Activated naive CD8-positive, alpha-beta T cell treated with anti-CD3 and anti-CD28 coated beads for 36 hours (primary cell): ENCODE measurements around the gene MRPL50. TPM values are rescaled to one million over a fixed set of nuclear protein-coding genes. Genes with fewer than 3 reads are reported as not detected.

Experiments
- DNase-seq: peaks from one replicate; pipeline ENCODE4 v3.0.0; 2021
- H3K27ac Mint-ChIP-seq: one replicate; pipeline ENCODE4 v1.8.0; 2022; ENCODE audit warnings: mild to moderate bottlenecking, moderate library complexity, mixed read lengths
- H3K27me3 Mint-ChIP-seq: one replicate; pipeline ENCODE4 v1.8.0; 2022; ENCODE audit warnings: mild to moderate bottlenecking, mixed read lengths
- H3K36me3 Mint-ChIP-seq: one replicate; pipeline ENCODE4 v1.8.0; 2021; ENCODE audit warnings: mild to moderate bottlenecking, mixed read lengths
- H3K4me1 Mint-ChIP-seq: one replicate; pipeline ENCODE4 v1.8.0; 2021; ENCODE audit warnings: mixed read lengths
- H3K4me3 Mint-ChIP-seq: one replicate; pipeline ENCODE4 v1.8.0; 2022; ENCODE audit warnings: mild to moderate bottlenecking, moderate library complexity, mixed read lengths
- H3K9me3 Mint-ChIP-seq: one replicate; pipeline ENCODE4 v1.8.0; 2022; ENCODE audit warnings: mixed read lengths
- total RNA-seq, 2 experiments: library from RNA; stranded (reverse); gene quantifications; one replicate each; pipeline ENCODE4 v1.2.3, GENCODE V29; 2021

The MRPL50 gene
- total RNA-seq, result 10 to 100 TPM; 17.3 to 19.4 TPM

DNA sequence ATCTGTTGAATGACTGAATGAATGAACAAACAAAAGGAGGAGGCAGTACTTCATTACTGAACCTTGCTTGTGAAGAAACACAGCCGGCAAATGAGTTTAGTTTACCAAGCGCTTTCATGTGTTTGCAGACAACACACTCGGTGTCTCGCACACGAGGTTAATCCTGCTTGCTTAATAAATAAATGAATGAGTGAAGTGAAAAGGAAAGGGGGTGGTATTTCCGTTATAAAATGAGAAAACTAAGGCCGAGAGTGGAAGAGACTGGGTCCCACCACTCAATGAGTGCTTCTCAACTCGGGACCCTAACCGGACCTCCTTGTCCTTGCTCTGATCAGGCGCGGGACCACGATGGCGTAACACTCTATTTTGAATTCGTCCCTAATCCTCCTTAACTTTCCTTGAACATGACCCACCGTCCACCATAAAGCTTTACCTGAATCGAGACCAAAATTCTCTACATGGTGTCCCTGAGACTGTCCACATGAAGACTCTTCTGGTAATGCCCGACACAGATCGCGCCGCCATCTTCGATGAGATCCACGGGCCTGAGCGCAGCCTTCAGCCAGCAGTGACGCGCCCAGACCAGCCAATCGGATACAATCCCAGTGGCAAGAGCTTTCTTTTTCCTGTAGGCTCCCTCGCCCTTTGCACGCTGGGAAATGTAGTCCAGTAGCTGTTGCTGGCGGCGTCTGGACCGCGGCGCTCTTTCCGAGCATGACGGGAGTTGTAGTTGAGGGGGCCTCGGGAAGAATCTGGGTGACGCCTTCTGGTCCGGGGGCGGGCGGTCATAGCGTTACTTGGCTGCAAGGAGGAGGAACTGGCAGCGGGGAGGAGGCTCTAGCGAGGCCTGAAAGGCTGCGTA lies at the start of gene MRPL50, which contains the start of gene ZNF189:
Gene MRPL50, minus strand, starts transcription at position 551 of the 862 bp plus-strand sequence. Its CDS starts 26 bp downstream, at position 525.
Gene ZNF189, plus strand, starts transcription at position 784 of the 862 bp plus-strand sequence. CDS start 306 bp downstream, outside the sequence.
- Mint-ChIP-seq H3K4me1 (peaks cover 43% of the 10 kb centered on the region), H3K27me3 (no peaks in the 10 kb centered on the region)

DNA sequence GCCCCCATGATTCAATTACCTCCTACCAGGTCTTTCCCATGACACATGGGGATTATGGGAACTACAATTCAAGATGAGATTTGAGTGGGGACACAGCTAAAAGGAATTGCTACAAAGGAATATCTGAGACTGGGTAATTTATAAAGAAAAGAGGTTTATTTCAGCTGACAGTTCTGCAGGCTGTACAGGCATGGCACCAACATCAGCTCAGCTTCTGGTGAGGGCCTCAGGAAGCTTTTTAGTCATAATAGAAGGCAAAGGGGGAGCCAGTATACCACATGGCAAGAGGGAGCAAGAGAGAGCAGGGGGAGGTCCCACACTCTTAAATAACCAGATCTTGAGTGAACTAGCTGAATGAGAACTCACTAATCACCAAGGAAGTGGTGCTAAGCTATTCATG lies 48.3 kb upstream of the MRPL50 start:
- peaks cover 2% of the 10 kb centered on the region for H3K9me3 Mint-ChIP-seq
- peaks cover 69% of the 10 kb centered on the region for H3K27me3 Mint-ChIP-seq
- DNase-seq, result no peak
- H3K4me1 Mint-ChIP-seq, result peaks cover 6% of the 10 kb centered on the region
- no peaks in the 10 kb centered on the region for H3K36me3 Mint-ChIP-seq
- no peak overlapping the region for H3K27ac Mint-ChIP-seq
- H3K4me3 Mint-ChIP-seq, result no peak overlapping the region

More for the DNA sequence above, at the start of gene MRPL50, which contains the start of gene ZNF189:
- Mint-ChIP-seq H3K27ac (peak within 1 kb of the TSS; percentile 96), H3K9me3 (peaks cover 28% of the 10 kb centered on the region), H3K36me3 (peaks cover 75% of the 10 kb centered on the region), H3K4me3 (peak within 1 kb of the TSS; percentile 89)
- peak; percentile 96 for DNase-seq

DNA sequence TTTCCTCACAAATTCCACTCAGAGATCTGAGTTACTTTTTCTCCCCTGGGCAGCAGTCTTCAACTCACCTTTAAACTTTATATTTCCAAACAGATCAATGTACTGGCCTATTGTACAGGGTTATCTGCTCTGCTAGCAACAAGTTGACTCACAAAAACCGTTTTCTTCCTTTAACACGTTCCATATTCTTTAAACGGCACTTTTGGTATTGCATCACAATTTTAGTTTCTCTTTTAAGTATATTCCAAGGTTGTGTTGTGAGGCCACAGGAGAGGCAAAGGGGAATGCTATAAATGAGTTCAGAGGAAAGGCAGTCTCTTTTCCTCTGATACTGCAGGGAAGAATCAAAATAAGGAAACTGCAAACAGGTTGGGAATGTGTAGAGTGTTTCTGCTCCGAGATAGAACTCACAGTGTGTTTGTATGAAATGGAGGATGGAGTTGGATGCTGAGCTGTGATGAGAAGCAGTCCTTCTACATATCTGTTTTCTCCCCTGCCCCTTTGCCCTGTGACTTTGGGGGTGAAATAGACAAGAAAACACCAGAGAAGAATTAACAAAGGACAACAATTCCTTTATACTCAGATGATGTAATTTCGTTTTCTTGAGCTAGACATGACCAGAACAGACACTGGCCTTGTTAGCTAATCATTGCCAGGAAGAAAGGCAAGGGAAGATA lies 47.1 kb upstream of the MRPL50 start:
- Mint-ChIP-seq H3K4me3 (no peak overlapping the region), H3K4me1 (peaks cover 6% of the 10 kb centered on the region), H3K27ac (no peak overlapping the region), H3K27me3 (peaks cover 67% of the 10 kb centered on the region), H3K9me3 (no peaks in the 10 kb centered on the region), H3K36me3 (no peaks in the 10 kb centered on the region)
- no peak for DNase-seq

DNA sequence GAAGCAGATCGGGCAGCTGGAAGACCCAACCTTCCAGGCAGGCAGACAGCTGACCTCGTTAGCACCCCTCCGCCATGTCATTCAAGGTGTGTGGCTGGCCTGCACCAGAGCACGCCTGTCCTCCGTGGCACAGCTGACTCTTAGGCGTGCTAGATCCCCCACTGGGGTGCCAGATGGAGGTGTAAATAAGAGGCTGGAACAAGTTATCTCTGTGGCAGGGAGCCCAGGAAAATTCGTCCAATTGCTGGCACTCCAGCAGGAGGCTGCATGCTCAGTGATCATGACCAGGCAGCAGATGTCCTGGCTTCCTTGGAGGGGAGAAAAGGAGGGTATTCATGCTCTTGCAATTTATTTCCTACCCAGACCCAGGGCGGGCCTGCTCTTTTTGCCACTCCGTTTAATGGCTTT lies 45.0 kb upstream of the MRPL50 start:
- H3K4me3 Mint-ChIP-seq, result no peak overlapping the region
- peaks cover under 1% of the 10 kb centered on the region for H3K4me1 Mint-ChIP-seq
- H3K27ac Mint-ChIP-seq, result no peak overlapping the region
- DNase-seq, result no peak
- H3K27me3 Mint-ChIP-seq, result peaks cover 59% of the 10 kb centered on the region
- H3K9me3 Mint-ChIP-seq, result no peaks in the 10 kb centered on the region
- no peaks in the 10 kb centered on the region for H3K36me3 Mint-ChIP-seq

GRCh38 chr9:101442736-101443135 lies 44.3 kb upstream of the MRPL50 start:
- H3K4me1 Mint-ChIP-seq, result no peaks in the 10 kb centered on the region
- H3K9me3 Mint-ChIP-seq, result no peaks in the 10 kb centered on the region
- no peak overlapping the region for H3K4me3 Mint-ChIP-seq
- no peak for DNase-seq
- H3K27me3 Mint-ChIP-seq, result peaks cover 60% of the 10 kb centered on the region
- no peak overlapping the region for H3K27ac Mint-ChIP-seq
- no peaks in the 10 kb centered on the region for H3K36me3 Mint-ChIP-seq

DNA sequence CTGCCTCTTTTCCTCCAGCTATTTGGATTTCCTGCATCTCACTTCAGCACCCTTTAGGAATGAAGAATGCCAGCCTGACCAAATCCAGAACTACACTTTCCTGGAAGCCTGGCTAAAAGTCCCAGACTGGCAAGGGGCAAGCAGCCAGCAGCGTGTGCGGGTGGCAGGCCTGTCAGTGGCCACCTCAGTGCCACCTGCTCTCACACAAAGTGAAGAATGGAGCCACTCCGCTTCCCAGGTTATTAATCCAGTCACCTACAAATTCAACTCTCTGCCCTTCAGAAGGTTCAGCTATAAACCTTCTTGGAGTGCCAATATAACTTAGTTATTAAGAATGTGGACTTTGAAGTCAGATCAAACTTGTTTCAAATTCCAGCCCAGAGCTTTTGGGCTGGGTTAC lies 43.9 kb upstream of the MRPL50 start:
- no peak for DNase-seq
- no peak overlapping the region for H3K4me3 Mint-ChIP-seq
- H3K36me3 Mint-ChIP-seq, result no peaks in the 10 kb centered on the region
- H3K27ac Mint-ChIP-seq, result no peak overlapping the region
- H3K9me3 Mint-ChIP-seq, result no peaks in the 10 kb centered on the region
- no peaks in the 10 kb centered on the region for H3K4me1 Mint-ChIP-seq
- peaks cover 64% of the 10 kb centered on the region for H3K27me3 Mint-ChIP-seq

DNA sequence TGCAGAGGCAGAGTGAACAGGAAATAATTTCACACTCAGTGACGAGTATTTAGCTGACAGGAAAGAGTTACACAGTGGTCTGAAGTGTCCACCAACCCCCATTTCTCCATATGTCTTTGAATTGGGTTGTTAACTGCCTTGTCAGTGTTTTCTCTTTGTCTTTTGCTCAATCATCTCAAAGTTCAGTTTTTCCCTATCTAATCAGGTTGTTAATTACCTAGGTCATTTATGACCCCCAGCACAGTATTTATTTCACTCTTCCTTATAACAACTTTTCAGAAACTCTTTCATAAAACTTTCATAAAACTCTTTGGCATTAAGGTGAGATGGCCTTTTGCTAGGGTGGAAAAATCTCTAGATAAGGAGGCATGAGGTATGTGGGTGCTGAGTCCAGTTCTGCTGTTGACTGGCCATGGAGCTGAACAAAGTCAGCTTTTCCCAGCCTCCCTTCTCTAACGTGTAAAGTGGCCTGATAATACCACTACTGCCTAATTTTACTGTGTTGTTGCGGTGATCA lies 42.4 kb upstream of the MRPL50 start:
- DNase-seq, result no peak
- Mint-ChIP-seq H3K9me3 (no peaks in the 10 kb centered on the region), H3K27me3 (peaks cover 59% of the 10 kb centered on the region), H3K4me1 (no peaks in the 10 kb centered on the region), H3K4me3 (no peak overlapping the region), H3K36me3 (no peaks in the 10 kb centered on the region), H3K27ac (no peak overlapping the region)

DNA sequence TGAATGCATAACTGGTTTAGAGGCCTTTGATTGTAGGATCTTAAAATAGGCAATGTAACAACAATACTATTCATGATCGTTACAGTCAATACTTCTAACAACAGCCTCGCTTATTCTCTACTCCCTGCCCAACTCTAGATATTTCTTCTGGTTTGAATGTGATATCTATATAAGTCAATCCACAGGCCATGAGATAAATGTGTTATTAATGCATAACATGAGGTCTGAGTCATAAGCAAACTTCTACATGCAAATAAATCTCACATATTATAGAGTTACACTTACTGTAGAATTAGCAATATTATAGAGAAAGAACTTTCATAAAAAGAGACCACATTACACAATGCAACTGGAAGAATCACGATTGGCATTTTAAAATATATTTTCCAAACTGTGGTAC lies 40.1 kb upstream of the MRPL50 start:
- no peak overlapping the region for H3K4me3 Mint-ChIP-seq

GRCh38 chr9:101437806-101438232 lies 39.4 kb upstream of the MRPL50 start:
- no peaks in the 10 kb centered on the region for H3K4me1 Mint-ChIP-seq
- H3K9me3 Mint-ChIP-seq, result no peaks in the 10 kb centered on the region
- no peak for DNase-seq
- H3K36me3 Mint-ChIP-seq, result no peaks in the 10 kb centered on the region
- peaks cover 47% of the 10 kb centered on the region for H3K27me3 Mint-ChIP-seq
- H3K4me3 Mint-ChIP-seq, result no peak overlapping the region
- no peak overlapping the region for H3K27ac Mint-ChIP-seq

More for the DNA sequence above, 40.1 kb upstream of the MRPL50 start:
- DNase-seq, result no peak
- Mint-ChIP-seq H3K27ac (no peak overlapping the region), H3K4me1 (no peaks in the 10 kb centered on the region), H3K36me3 (no peaks in the 10 kb centered on the region), H3K27me3 (peaks cover 54% of the 10 kb centered on the region), H3K9me3 (no peaks in the 10 kb centered on the region)

DNA sequence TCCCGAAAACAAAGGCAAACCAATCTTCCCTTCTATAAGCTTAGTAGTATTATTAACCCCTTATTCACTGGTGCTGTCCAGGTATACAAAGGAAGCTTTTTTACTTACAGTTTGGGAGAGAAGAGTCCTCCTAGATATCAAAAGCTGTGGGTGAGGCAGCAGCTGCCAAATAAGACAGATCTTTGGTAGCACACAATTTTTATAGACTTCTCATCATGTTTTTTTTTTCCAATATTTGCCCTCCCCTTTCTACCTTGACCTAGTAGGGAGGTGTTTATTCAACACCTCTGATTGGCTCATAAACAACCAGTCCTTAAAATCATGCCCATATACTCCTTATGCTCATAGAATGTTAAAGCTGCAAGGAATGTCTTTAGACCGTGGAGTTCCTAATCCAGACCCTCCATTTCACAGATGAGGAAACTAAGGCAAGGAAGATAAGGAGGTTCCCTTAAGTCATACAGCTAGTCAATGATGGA lies 37.2 kb upstream of the MRPL50 start, which contains the start of gene ALDOB:
Gene ALDOB, minus strand, starts transcription at position 174 of the 479 bp plus-strand sequence. CDS start 4,887 bp downstream, outside the sequence.
- H3K27ac Mint-ChIP-seq, result no peak within 1 kb of the TSS
- no peaks in the 10 kb centered on the region for H3K9me3 Mint-ChIP-seq
- DNase-seq, result no peak
- no peaks in the 10 kb centered on the region for H3K4me1 Mint-ChIP-seq
- H3K4me3 Mint-ChIP-seq, result no peak within 1 kb of the TSS
- no peaks in the 10 kb centered on the region for H3K36me3 Mint-ChIP-seq
- H3K27me3 Mint-ChIP-seq, result peaks cover 41% of the 10 kb centered on the region

DNA sequence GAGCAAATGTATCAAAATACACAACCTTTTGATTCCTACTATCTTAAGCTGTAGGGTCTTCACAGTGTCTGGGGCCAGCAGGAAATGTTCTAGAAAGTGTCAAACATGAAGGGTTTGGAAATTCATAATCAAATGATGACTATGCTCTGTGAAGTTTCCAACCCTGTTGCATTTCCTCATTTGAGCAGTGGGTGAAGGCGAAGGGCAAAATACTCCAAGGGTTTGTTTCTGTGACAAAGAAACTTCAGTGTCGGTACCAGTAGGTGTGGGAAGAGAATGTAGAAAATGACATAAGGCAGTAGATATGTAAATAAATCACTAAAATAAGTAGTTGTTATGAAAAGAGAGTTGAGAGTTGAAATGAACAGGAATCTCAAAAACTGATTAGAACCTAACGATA lies 36.6 kb upstream of the MRPL50 start:
- H3K36me3 Mint-ChIP-seq, result no peaks in the 10 kb centered on the region
- H3K4me1 Mint-ChIP-seq, result no peaks in the 10 kb centered on the region
- no peak overlapping the region for H3K27ac Mint-ChIP-seq
- H3K4me3 Mint-ChIP-seq, result no peak overlapping the region
- peaks cover 38% of the 10 kb centered on the region for H3K27me3 Mint-ChIP-seq
- H3K9me3 Mint-ChIP-seq, result no peaks in the 10 kb centered on the region
- DNase-seq, result no peak

DNA sequence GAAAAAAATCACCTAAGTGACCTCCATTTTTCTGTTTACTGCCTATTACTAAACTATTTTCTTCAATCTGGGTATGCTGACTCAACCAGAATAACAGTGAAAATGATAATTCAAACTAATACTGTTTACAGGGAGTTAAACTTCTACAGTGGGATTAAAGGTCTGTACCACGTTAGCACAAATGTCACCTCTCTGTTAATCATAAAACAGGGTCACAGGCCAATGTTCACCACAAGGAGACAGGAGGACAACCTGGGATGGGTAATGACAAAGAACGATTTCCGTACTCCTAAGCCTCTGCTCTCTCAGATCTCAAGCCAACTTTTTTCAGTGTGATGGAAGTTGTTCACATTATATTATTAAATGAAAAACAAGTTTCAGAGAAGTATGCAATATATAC lies 34.8 kb upstream of the MRPL50 start:
- H3K27ac Mint-ChIP-seq, result no peak overlapping the region
- peaks cover 30% of the 10 kb centered on the region for H3K27me3 Mint-ChIP-seq
- no peaks in the 10 kb centered on the region for H3K4me1 Mint-ChIP-seq
- no peak for DNase-seq
- H3K4me3 Mint-ChIP-seq, result no peak overlapping the region
- no peaks in the 10 kb centered on the region for H3K36me3 Mint-ChIP-seq
- no peaks in the 10 kb centered on the region for H3K9me3 Mint-ChIP-seq

- no peaks in the 10 kb centered on the region for H3K9me3 Mint-ChIP-seq
- no peaks in the 10 kb centered on the region for H3K4me1 Mint-ChIP-seq
- peaks cover 29% of the 10 kb centered on the region for H3K27me3 Mint-ChIP-seq
- no peak overlapping the region for H3K27ac Mint-ChIP-seq
- DNase-seq, result no peak
- H3K36me3 Mint-ChIP-seq, result no peaks in the 10 kb centered on the region
- H3K4me3 Mint-ChIP-seq, result no peak overlapping the region
These were observed 34.3 kb upstream of the MRPL50 start for GRCh38 chr9:101432740-101433139.

- DNase-seq, result no peak
- H3K27ac Mint-ChIP-seq, result no peak overlapping the region
- H3K9me3 Mint-ChIP-seq, result no peaks in the 10 kb centered on the region
- no peak overlapping the region for H3K4me3 Mint-ChIP-seq
- H3K36me3 Mint-ChIP-seq, result no peaks in the 10 kb centered on the region
- H3K27me3 Mint-ChIP-seq, result peaks cover 24% of the 10 kb centered on the region
- no peaks in the 10 kb centered on the region for H3K4me1 Mint-ChIP-seq
These were observed 33.8 kb upstream of the MRPL50 start for GRCh38 chr9:101432171-101432570.

DNA sequence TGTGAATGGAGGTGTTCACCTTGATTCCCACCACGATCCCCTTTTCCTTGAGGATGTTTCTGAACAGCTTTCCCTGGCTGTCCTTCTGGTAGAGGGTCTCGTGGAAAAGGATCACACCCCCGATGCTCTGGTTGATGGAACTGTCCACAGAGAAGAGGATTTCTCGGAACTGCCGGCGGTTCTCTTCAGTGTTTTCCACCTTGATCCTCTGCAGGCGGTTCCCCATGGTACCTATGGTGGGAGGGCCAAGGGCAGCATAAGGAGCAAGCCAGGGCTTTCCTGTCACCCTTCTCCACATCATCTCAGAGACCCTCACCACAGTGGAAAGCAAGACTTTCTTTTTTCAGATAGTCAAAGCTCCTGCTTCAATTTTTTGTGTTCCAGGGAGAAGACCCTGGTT lies 31.3 kb upstream of the MRPL50 start:
- no peak overlapping the region for H3K27ac Mint-ChIP-seq
- DNase-seq, result no peak
- H3K36me3 Mint-ChIP-seq, result no peaks in the 10 kb centered on the region
- H3K4me3 Mint-ChIP-seq, result no peak overlapping the region
- H3K9me3 Mint-ChIP-seq, result no peaks in the 10 kb centered on the region
- peaks cover 11% of the 10 kb centered on the region for H3K27me3 Mint-ChIP-seq
- no peaks in the 10 kb centered on the region for H3K4me1 Mint-ChIP-seq
